GM20000 (cell line): ENCODE measurements around the gene SGCD.

Source experiments
- DNase-seq: peaks from one replicate; pipeline ENCODE4 v3.0.0; 2012; ENCODE audit warnings: low spot score
- CTCF ChIP-seq: IDR thresholded peaks from 2 replicates; pipeline ENCODE4 v1.5.1; 2012; ENCODE audit warnings: mild to moderate bottlenecking, control low read depth; ENCODE audit errors: extremely low read depth, missing control alignments

The SGCD gene

GRCh38 chr5:156327296-156327695 is 332 bp downstream of the SGCD start:
- no peak for TF ChIP-seq CTCF
- no peak for DNase-seq

DNA sequence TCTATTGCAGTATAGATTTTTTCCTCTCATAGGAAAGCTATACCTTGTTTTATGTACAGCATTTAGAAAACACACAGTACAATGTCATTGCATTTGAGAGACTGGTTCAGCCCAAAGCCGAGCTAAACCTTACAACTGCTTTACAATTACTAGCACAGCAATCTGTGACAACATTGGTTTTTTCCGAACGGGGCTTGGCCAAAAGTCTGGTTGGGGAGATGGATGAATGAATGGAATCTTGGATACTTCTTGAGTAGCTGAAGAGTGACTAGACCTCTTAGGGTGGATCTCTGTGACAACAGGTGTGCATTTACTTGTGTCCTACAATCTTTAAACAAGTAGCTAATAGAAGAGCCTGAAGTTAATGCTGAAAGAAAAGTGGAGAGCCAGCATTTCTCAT is 1.2 kb downstream of the SGCD start:
- no peak for TF ChIP-seq CTCF
- DNase-seq = no peak

GRCh38 chr5:156328766-156329165 is 1.8 kb downstream of the SGCD start:
- no peak for TF ChIP-seq CTCF
- no peak for DNase-seq

- TF ChIP-seq CTCF = no peak
- DNase-seq = no peak
Observed at GRCh38 chr5:156329171-156329611, 2.2 kb downstream of the SGCD start.

DNA sequence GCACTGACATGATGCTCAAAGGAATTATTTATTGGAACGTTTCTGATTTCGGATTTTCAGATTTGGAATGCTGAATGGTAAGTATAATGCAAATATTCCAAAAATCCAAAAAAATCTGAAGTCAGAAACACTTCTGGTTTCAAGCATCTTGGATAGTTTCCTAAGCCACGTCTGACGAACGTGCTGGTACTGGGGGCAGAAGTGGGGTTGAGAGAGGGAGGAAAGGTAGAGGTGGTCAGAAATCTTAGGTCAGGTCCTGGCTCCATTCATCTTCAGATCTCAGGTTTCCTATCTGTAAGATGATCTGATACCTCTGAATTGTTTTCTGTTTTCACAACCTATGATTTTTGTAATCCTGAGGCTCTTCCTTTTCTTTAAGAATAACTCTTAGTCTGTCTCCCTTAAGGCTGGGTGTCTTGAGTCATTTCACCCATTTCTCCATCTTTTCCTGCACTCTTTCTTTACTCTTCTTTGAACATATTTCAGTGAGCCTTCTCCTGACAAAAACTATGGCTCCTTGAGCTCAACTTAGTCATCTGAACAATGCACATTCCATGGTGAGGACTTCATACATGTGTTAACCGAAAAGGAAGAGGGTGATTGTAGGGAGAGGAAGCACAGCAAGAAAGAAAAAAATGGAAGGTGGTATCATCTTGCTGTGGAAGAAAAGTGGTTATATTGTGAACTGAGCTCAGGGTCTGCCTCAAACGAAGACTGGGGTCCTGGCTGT is 3.3 kb downstream of the SGCD start:
- no peak for DNase-seq

GRCh38 chr5:156331181-156331580 is 4.2 kb downstream of the SGCD start:
- TF ChIP-seq CTCF = no peak
- no peak for DNase-seq

More for the DNA sequence above, 3.3 kb downstream of the SGCD start:
- no peak for TF ChIP-seq CTCF

- DNase-seq = no peak
- TF ChIP-seq CTCF = no peak
Observed at GRCh38 chr5:156331845-156332244, 4.9 kb downstream of the SGCD start.
